OCI-LY1 (cell line): Measurements from ENCODE around the gene FARP1.

ENCODE experiments used
- H2AFZ ChIP-seq: fragments of 200-600 bp; sonication (generic), shearing (Covaris generic); 2 replicates; pipeline ENCODE4 v1.6.0; 2014; ENCODE audit warnings: antibody characterized with exemption, mild to moderate bottlenecking, low read length
- H3F3A ChIP-seq: fragments of 200-600 bp; sonication (generic), shearing (Covaris generic); 2 replicates; pipeline ENCODE4 v1.6.0; 2014; ENCODE audit warnings: mild to moderate bottlenecking, antibody characterized with exemption, low read length, moderate library complexity; ENCODE audit not compliant: insufficient read depth
- H3K27ac ChIP-seq: fragments of 200-600 bp; sonication (generic); 2 replicates; pipeline ENCODE4 v1.5.1; 2014; ENCODE audit warnings: low read length, mixed run types, mild to moderate bottlenecking, low read depth; ENCODE audit not compliant: poor library complexity, severe bottlenecking
- H3K27me3 ChIP-seq: fragments of 200-600 bp; sonication (generic); 2 replicates; pipeline ENCODE4 v1.6.0; 2014; ENCODE audit warnings: antibody characterized with exemption, mild to moderate bottlenecking, low read length, moderate library complexity; ENCODE audit not compliant: insufficient read depth
- H3K36me3 ChIP-seq: fragments of 200-600 bp; sonication (generic); 2 replicates; pipeline ENCODE4 v1.6.1; 2014; ENCODE audit warnings: mild to moderate bottlenecking, antibody characterized with exemption, low read length, moderate library complexity, mixed read lengths; ENCODE audit not compliant: insufficient read depth
- H3K4me1 ChIP-seq: fragments of 200-600 bp; sonication (generic); 2 replicates; pipeline ENCODE4 v1.5.1; 2014; ENCODE audit warnings: mild to moderate bottlenecking, low read length, moderate library complexity; ENCODE audit not compliant: insufficient read depth, severe bottlenecking
- H3K4me2 ChIP-seq: fragments of 200-600 bp; sonication (generic), shearing (Covaris generic); 2 replicates; pipeline ENCODE4 v1.6.1; 2014; ENCODE audit warnings: low read length
- H3K4me3 ChIP-seq: fragments of 200-600 bp; sonication (generic); 2 replicates; pipeline ENCODE4 v1.5.1; 2014; ENCODE audit warnings: low read length, low read depth, mild to moderate bottlenecking, mixed read lengths; ENCODE audit not compliant: poor library complexity, severe bottlenecking
- H3K79me2 ChIP-seq: fragments of 200-600 bp; shearing (Covaris generic); 2 replicates; pipeline ENCODE4 v1.6.1; 2016; ENCODE audit warnings: mixed run types, low read length, mixed read lengths; ENCODE audit not compliant: insufficient read depth
- H3K9ac ChIP-seq: fragments of 200-600 bp; sonication (generic), shearing (Covaris generic); 2 replicates; pipeline ENCODE4 v1.6.1; 2014; ENCODE audit warnings: mild to moderate bottlenecking, low read length, mixed read lengths
- H3K9me2 ChIP-seq: fragments of 200-600 bp; sonication (generic), shearing (Covaris generic); 2 replicates; pipeline ENCODE4 v1.6.1; 2014; ENCODE audit warnings: low read depth, mild to moderate bottlenecking, low read length, mixed read lengths
- H3K9me3 ChIP-seq: fragments of 200-600 bp; shearing (Covaris generic); 2 replicates; pipeline ENCODE4 v1.6.1; 2014; ENCODE audit warnings: low read length, mixed read lengths
- H4K20me1 ChIP-seq: fragments of 200-600 bp; sonication (generic), shearing (Covaris generic); 2 replicates; pipeline ENCODE4 v1.6.0; 2016; ENCODE audit warnings: mild to moderate bottlenecking, low read length; ENCODE audit not compliant: insufficient read depth
- CTCF ChIP-seq: fragments of 200-600 bp; sonication (generic), shearing (Covaris generic); IDR thresholded peaks from 2 replicates; pipeline ENCODE4 v1.5.1; 2017; ENCODE audit warnings: mild to moderate bottlenecking, antibody characterized with exemption, low read length, moderate library complexity, mixed read lengths
- EZH2 ChIP-seq: fragments of 200-600 bp; sonication (generic), shearing (Covaris generic); IDR thresholded peaks from 2 replicates; pipeline ENCODE4 v1.8.0; 2017; ENCODE audit warnings: borderline replicate concordance, mixed run types, mild to moderate bottlenecking, antibody characterized with exemption, low read length, moderate library complexity, mixed read lengths

The FARP1 gene

GRCh38 chr13:98398581-98398980 lies 255.7 kb downstream of the FARP1 start:
- Histone ChIP-seq H2AFZ (no peak overlapping the region), H3K79me2 (no peaks in the 10 kb centered on the region), H3K4me1 (no peaks in the 10 kb centered on the region), H3F3A (no peaks in the 10 kb centered on the region), H3K9me2 (no peaks in the 10 kb centered on the region), H3K27ac (no peak overlapping the region), H3K9ac (no peak overlapping the region), H3K9me3 (no peaks in the 10 kb centered on the region), H4K20me1 (no peaks in the 10 kb centered on the region), H3K4me3 (no peak overlapping the region), H3K4me2 (no peak overlapping the region), H3K36me3 (no peaks in the 10 kb centered on the region), H3K27me3 (no peaks in the 10 kb centered on the region; the same call in 1 of the 2 replicates)
- TF ChIP-seq CTCF (no peak), EZH2 (no peak)

DNA sequence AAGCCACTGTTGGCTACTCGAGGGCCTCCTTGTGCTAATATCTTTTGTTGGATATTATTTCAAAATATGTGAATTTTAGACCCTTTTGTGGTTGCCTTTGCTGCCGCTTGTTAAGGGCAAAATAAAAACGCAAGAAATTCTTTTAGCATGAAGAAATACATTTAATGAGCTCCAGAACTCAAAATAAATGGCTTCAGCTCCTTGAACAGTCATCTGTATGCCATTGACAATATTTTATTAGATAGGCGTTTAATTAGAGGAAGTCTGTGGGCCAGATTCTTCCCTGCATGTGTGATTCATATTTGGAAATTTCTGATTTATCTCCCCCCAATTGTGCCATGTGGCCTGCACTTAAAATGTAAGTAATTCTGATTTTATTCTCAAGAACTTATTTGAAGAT lies 256.9 kb downstream of the FARP1 start:
- Histone ChIP-seq H3K9me2 (no peaks in the 10 kb centered on the region), H3K4me1 (no peaks in the 10 kb centered on the region), H3K9me3 (no peaks in the 10 kb centered on the region), H3K36me3 (no peaks in the 10 kb centered on the region), H3K27me3 (no peaks in the 10 kb centered on the region; the same call in 1 of the 2 replicates), H3F3A (no peaks in the 10 kb centered on the region), H3K9ac (no peak overlapping the region), H4K20me1 (no peaks in the 10 kb centered on the region), H3K4me3 (no peak overlapping the region), H3K27ac (no peak overlapping the region), H3K79me2 (no peaks in the 10 kb centered on the region), H2AFZ (no peak overlapping the region), H3K4me2 (no peak overlapping the region)
- no peak for TF ChIP-seq EZH2
- no peak for TF ChIP-seq CTCF

GRCh38 chr13:98401934-98402333 lies 259.0 kb downstream of the FARP1 start:
- Histone ChIP-seq H3K9me2 (no peaks in the 10 kb centered on the region), H3K4me2 (no peak overlapping the region), H4K20me1 (no peaks in the 10 kb centered on the region), H3K27me3 (no peaks in the 10 kb centered on the region; the same call in 1 of the 2 replicates), H3K36me3 (no peaks in the 10 kb centered on the region), H2AFZ (no peak overlapping the region), H3K27ac (no peak overlapping the region), H3K9ac (no peak overlapping the region), H3K79me2 (no peaks in the 10 kb centered on the region), H3K4me3 (no peak overlapping the region), H3K4me1 (no peaks in the 10 kb centered on the region), H3F3A (no peaks in the 10 kb centered on the region), H3K9me3 (no peaks in the 10 kb centered on the region)
- TF ChIP-seq EZH2 (no peak), CTCF (no peak)
